Stromal cell of bone marrow (primary cell): ENCODE data around the gene XPO4.
"Not testable (repeated sequence)": the region's sequence is repeated elsewhere in the genome, so short reads cannot be mapped to it uniquely, and the experiment has no call there.

Experiments
- DNase-seq: peaks from one replicate; pipeline ENCODE4 v3.0.0-alpha.2; 2012; ENCODE audit warnings: low read depth

Gene XPO4

DNA sequence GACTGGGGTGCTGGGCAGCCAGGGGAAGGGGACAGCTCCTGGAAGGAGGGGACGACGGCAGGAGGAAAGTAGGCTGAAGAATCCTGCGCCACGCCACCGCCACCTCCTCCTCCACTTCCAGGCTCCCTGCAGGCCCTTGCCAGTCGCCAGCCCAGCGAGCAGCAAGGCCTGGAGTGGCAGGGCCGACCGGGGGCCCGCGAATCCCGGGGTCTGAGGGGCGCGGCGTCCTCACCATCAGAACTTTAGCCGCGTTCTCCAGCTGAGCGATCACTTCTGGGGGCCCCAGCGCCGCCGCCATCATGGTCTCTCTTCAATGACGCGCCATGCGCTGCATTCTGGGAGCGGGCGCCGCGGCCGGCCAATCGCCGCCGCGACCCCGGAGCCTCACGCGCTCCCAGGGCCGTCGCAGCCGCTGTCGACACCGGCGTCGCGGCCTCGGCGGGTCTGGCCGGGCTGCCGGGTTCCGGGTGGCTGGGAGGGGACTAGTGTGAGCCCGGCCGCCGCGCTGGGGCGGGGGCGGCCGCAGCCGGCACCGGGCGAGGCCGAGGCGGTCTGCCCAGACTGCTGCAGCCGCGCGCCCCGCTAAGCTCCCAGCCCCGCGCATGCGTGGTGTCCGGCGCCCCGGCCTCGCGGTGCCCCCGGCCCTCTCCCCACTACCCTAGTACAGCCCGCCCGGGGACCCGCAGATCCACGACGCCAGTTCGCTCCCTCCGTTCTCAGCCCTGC lies at the start of gene XPO4:
Gene XPO4, minus strand, starts transcription at position 309 of the 726 bp plus-strand sequence. Its CDS starts 8 bp downstream, at position 301.
- DNase-seq = peak; percentile 67

DNA sequence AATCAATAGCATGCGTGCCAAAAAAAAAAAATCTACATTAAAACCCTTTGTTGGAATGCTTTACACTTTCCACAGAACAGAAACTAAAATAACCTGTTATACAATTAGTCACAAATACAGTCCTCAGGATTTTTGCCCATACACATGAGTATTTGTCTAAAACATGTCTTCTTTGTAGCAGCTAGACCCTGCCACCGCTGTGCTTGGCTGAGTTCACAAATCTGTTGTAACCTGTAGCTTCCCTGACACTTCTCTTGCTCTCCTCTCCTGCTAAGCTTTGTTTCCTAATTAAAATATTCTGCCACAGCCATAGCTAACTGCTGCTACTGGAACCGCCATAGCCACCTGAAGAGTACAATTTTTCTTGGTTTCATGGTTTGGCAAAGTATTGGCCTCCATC lies 45.5 kb upstream of the XPO4 start:
- DNase-seq = not testable (repeated sequence)

DNA sequence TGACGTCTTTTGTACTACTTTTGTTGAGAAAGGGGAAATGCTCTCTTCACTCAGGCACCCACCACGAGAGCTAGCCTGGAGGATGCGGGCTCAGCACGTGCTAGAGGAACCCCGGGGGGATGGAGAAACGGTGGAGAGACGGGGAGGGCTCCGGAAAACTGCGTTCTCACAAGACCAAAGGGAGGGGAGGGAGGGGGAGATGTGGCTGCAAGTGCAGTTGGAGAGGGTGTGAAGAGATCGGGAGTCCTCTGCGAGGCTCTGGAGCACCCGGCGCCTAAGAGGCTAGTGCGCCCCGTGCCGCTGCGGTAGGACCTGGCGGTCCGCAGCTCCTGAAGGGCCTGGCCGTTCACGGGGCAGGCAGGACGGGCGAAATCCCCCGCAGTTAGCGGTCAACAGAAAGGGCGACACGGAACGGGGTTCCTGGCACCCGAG lies 43.4 kb upstream of the XPO4 start:
- DNase-seq = no peak

DNA sequence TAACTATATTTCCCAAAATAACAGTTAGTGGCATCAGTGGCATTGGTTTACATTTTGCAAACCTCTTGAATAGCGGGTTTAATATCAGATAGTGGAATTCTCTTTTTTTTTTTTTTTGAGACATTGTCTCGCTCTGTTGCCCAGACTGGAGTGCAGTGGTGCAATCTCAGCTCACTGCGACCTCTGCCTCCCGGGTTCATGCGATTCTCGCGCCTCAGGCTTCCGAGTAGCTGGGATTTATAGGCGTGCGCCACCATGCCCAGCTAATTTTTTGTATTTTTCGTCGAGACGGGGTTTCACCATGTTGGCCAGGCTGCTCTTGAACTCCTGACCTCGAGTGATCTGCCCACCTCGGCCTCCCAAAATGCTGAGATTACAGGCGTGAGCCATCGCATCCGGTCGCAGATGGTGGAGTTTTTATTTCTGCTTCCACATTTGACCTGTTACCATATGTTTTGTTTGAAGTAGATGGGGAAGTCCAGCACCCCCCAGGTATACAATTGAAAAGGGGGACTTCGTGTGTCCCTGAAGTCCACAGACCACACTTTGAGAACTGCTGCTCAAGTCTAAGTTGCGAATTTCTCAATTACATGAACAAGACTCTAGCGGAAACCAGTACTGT lies 40.5 kb upstream of the XPO4 start:
- no peak for DNase-seq

DNA sequence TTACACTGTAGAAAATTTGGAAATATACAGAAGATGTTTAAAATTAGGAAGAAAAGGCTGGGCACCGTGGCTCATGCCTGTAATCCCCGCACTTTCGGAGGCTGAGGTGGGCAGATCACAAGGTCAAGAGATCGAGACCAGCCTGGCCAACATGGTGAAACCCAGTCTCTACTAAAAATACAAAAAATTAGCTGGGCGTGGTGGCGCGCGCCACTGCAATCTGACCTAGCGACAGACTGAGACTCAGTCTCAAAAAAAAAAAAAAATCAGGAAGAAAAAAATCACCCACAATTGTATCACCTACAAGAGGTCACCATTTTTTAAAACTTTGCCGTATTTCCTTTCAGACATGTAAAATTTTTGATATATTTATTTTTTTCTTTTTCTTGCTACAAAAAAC lies 38.0 kb upstream of the XPO4 start:
- not testable (repeated sequence) for DNase-seq

DNA sequence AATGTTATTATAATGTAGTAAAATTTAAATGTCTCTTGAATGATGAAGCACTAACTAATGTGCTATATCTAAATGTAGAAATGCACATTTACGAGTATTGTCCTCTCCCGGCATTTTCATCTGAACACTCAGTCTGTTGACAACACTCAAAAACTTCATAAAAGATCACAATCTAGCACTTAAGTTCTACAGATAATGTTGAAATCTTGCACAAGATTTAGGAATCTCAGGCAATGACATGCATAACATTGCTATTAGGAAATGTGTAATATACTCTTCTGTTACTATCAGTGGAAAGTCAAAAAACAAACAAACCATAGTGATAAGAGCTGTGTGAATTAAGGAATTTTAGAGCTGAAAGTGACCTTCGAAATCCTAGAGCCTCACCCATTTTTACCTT lies 37.5 kb upstream of the XPO4 start:
- peak; percentile 3 for DNase-seq

DNA sequence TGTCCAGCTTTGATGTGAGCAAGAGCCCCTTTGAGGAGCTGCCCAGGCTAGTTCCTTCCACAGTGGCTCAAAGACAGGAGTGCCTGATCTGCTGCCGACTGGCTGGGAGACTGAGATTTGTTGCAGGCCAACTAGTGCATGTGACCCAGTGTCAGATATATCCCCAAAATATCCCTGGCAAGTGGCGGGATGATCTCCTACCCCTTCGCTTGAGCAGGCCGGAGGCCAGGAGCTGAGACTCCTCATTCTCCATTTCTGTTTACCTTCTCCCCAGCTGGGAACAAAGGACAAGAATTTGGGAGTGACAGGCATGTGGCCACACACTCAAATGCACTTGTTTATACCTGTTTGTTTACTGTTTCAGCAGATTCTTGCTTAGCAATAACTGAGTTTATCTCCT lies 37.1 kb upstream of the XPO4 start:
- no peak for DNase-seq

DNA sequence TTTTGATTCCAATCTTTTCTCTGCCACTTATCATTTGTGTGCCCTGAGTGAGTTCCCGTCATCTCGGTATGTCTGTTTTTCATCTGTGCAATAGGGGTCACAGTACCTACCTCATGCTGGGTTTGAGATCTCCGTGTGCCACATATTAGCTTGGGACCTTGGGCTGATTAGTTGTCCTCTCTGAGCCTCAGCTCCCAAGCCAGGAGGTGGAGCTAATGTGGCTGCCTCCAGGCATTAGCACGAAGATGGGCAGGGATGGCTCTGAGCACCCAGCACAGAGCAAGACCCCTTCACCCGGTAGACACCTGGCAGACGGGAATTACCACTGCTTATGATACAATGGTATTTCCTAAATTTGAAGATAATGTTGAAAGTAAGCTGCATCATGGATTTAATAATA lies 35.8 kb upstream of the XPO4 start:
- no peak for DNase-seq

DNA sequence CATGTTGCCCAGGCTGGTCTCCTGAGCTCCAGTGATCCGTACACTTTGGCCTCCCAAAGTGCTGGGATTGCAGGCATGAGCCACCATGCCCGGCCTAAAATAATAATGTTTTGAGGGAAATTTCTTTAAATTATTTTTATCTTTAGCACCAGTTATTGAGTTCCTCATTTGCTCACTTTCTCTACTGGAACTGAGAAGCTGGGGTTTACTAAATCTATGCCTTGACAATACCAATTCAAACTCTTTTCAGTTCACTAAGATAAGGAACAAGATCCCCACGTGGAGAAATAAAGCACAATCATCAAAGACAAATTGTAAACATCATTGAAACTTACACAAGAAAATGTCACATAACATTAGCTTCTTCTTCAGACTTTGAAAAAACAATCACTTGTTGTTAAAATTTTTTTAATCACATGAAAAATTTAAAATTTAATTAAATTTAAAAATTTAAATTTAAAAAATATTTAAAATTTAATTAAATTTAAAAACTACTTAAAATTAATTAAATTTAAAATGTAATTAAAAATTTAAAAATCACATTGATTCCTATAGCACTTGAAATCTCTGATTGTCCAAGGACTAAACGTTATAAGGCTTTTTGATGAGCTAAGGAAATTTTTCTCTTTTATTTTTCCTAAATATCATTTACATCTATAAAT lies 25.2 kb upstream of the XPO4 start:
- no peak for DNase-seq

DNA sequence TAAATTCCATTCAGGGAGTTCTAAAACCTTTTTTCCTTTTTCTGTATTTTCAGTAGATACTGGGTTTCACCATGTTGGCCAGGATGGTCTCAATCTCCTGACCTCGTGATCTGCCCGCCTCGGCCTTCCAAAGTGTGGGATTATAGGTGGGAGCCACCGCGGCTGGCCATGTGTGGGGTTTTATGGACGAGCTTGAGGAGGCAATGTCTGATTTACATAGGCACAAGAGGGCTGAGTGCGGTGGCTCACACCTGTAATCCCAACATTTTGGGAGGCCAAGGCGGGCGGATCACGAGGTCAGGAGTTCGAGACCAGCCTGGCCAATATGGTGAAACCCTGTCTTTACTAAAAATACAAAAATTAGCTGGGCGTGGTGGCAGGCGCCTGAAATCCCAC lies 22.8 kb upstream of the XPO4 start:
- not testable (repeated sequence) for DNase-seq

DNA sequence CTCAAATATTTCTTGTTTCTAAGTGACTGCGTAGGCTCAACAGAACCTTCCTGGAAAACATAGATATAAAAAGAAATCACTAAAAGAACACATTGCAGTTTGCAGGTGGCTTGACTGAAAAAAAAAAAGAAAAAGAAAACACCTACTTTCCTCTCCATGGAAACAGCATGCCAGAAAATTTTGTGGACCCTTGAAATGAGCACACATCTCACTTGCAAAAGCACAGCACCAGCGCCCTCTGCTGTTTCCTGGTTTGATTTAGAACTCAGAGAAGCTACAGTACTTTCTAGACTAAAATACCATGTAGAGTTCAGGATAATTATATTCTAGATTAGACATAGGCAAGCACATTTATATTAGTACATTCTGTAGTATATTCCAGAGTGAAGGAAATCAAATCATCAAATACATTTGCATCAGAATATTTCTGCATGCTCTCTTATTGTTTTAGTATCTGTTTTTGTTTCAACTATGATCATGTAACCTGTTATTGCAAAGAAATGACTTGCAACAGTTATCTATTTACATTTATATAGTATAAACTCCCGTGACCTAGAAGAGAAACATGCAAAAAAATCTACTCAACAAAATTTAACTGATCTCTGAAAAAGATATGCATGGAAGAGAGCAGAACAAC lies 22.3 kb upstream of the XPO4 start:
- peak; percentile 59 for DNase-seq

DNA sequence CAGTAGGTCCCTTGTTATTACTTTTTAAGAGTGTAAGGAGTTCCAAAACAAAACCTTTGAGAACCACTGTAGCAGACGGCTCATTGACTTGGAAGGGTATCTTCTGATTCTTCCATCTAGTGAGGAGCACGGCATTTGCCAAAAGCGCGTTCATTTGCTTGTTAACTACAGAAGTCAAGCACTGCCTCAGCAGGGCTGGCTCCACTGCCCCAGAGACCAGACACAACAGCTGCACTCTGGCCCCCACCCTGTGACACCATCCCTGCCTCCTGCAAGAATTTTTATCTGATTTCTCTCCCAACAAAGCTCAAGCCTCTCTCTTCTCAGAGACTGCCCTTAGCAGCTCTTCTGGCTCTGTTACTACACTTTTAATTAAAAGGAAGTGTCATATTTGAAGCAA lies 20.7 kb upstream of the XPO4 start:
- no peak for DNase-seq

DNA sequence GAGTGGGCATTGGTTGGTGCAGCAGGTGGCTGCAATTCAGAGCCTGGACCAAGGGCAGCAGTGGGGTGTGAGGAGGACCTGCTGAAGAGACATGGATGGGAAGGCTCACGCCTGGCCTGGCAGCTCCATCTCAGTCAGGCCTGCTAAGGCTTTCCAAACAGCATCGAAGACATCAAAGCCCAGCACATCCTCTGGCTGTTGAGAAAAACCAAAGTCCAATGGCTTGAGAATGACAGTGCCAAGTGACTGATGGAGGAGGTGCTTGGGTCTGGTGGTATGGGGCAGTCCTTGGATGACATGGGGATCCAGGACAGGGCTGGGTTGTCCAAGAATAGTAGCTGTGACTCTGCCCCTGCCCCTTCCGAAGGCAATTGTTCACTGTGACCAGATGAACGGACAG lies 19.0 kb upstream of the XPO4 start:
- DNase-seq = no peak

DNA sequence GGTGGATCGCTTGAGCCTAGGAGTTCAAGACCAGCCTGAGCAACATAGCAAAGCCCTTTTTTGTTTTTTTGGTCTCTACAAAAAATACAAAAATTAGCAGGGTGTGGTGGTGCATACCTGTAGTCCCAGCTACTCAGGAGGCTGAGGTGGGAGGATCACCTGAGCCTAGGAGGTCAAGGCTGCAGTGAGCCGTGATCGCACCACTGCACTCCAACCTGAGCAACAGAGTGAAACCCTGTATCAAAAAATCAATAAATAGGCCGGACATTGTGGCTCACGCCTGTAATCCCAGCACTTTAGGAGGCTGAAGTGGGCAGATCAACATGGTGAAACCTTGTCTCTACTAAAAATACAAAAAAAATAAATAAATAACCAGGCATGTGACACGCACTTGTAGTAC lies 13.1 kb upstream of the XPO4 start:
- not testable (repeated sequence) for DNase-seq

DNA sequence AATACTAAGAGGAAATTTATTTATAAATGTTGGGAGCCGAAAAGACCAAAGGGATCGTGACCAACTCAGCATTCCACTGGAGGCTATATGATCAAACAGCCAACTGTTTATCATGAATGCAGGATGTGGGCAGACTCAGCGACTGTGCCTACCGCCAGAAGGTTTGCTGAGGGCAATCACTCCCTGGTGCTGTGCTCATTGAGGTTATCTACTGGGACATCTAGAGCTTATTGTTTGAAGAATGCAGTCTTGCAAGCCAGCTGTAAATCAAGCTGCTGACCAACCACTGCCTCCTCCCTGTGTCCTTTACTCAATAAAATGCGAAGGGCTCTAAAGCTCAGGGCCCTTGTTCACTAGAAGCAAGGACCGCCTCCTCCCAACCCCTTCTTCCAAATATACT lies 8.5 kb upstream of the XPO4 start:
- DNase-seq = no peak

DNA sequence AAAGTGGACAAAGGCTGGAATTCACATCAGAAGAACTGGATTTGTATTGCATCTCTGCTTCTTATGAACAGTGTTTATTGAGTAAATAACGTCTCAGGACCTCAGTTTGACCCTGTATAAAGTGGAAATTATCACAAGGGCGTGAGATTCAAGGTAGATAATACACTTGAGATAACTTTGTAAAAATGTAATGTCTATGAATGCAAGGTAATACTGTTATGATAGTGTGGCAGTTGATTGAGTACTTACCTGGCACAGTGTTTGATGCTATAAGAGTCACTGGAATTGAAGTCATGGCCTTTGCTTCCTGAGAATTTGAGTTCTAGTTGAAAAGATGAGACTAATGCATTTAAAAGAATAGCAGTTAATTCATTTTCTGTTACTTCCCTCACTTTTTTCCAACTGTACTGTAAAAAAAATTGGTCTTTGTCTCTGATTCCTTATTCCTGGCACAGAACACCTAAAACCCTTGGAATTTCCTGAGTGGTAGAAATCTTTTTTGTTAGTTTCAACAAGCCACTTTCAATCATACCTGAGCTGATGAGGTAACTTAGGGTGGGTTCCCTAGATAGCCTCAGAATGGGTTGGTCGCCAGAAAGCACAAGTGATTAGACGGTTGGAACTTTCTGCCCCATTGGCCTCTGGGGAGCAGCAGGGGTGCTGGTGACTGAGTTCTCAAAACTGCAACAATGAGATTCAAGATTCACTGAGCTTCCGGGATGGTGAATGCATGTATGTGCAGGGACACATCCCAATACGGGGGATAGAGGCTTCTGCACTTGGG lies 6.4 kb upstream of the XPO4 start:
- no peak for DNase-seq

DNA sequence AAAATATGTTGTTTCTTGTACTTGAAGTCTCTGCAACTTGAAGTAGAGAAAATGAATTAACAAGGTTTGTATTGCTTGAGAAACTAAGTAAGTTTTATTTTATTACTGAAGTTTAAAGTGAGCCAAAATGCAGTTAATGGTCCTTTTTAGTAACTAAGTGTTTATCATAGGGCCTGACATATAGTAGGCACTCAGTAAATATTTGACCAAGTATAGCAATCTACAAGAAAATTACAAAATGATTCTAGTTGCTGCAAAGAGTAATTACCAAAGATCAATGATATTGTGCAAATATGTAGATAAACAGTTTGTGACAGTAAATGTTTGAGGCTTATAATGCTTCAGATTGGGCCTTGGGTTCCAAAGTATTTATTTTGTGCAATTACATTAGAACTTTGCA lies 2.4 kb upstream of the XPO4 start:
- no peak for DNase-seq

DNA sequence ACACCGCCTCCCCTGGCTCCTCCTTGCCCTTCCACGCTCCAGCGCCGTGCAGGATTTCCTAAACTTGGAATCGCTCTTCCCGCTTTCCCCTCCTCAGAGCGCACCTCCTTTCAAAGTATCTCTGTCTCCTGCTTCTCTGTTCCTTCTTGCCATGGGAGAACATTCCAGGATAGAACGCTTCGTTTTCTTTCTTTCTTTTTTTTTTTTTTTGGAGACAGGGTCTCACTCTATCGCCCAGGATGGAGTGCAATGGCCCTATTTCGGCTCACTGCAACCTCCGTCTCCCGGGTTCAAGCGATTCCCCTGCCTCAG lies 574 bp upstream of the XPO4 start:
- no peak for DNase-seq

DNA sequence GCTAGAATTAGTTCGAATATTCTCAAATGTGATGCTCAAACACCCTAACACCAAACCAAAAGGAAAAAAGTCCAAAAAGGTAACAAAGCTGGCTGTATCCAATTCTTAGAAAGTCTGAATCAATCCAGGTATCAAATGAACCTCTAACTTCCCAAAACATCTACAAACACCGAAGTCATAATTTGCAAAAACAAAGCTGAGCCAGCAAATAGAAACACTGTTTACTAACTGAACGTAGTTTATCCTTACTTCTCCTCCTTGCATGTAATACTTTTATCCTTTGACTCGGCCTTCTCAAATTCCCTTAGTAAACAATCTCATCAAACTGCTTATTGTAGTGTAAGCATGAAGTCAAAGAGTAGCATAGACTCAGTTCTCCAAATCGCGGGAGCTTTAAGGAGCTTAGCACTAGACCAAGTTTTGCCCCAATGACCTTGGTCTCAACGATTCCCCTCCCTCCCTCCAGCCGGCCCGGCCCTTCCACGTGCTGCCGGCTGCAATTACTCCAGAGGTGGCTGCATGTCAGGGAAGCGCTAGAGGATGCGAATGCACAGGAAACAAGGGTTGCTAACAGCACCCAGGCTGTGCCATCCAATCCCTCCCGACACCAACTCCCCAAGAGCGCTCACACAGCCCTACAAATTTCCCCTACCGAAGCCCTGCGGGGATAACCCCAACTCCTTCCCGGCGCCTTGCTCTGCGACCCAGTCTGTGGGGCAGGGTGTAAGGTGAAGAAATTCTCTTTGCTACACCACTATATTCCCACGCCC lies 693 bp downstream of the XPO4 start:
- no peak for DNase-seq

DNA sequence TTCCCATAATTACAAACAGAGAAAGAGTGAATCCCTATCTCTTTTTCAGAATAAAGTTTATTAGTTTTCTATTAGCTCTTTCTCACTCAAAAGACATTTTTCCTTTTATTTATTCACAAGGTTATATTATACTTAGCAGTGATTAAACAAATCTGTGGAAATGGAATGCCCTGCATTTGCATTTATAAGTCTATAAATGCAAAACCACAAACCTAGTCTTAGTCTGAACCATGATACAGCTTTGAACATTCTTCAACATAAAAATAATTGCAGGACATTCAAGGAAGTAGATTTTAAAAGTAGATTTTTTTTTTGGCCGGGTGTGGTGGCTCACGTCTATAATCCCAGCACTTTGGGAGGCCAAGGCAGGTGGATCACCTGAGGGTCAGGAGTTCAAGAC lies 8.3 kb downstream of the XPO4 start:
- no peak for DNase-seq

DNA sequence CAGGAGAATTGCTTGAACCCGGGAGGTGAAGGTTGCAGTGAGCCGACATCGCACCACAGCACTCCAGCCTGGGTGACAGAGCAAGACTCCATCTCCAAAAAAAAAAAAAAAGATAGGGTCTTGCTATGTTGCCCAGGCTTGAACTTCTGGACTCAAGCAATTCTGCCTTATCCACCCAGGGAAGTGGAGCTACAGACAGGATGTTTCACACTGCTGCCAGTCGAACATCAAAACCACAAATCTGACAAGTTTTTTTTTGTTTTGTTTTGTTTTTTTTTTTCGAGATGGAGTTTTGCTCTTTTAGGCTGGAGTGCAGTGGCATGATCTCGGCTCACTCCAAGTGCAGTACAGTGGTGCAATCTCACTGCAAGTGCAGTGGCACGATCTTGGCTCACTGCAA lies 10.8 kb downstream of the XPO4 start:
- DNase-seq = no peak

DNA sequence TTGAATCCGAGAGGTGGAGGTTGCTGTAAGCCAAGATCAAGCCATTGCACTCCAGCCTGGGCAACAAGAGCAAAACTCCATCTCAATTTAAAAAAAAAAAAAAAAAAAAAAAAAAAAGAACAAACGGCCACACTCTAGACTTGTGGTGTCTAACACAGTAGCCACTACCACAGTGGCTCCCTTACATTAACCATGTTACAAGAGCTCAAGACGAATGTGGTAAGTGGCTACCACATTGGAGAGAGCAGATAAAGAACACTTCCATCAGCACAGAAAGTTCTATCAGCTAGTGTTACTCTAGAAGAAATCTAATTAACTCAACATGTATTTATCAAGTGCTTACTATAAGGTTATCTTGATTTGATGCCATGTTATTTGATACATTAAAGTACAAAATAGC lies 11.5 kb downstream of the XPO4 start:
- no peak for DNase-seq
